SU-DHL-6 (cell line): Measurements from ENCODE around the gene BCL3.

Experiments
- EZH2phosphoT487 ChIP-seq: fragments of 200-600 bp; sonication (generic), shearing (Covaris generic); conservative IDR thresholded peaks from 2 replicates; pipeline ENCODE4 v1.6.1; 2018; ENCODE audit warnings: mild to moderate bottlenecking, antibody characterized with exemption, low read length, moderate library complexity, mixed read lengths
- TF ChIP-seq, protein P1 (sequence below): fragments of 200-600 bp; sonication (generic); IDR thresholded peaks from one replicate; pipeline ENCODE4 v1.5.1; 2017; ENCODE audit warnings: antibody characterized with exemption, mild to moderate bottlenecking, low read length, moderate library complexity; ENCODE audit not compliant: insufficient read depth, poor library complexity, severe bottlenecking

DNA sequence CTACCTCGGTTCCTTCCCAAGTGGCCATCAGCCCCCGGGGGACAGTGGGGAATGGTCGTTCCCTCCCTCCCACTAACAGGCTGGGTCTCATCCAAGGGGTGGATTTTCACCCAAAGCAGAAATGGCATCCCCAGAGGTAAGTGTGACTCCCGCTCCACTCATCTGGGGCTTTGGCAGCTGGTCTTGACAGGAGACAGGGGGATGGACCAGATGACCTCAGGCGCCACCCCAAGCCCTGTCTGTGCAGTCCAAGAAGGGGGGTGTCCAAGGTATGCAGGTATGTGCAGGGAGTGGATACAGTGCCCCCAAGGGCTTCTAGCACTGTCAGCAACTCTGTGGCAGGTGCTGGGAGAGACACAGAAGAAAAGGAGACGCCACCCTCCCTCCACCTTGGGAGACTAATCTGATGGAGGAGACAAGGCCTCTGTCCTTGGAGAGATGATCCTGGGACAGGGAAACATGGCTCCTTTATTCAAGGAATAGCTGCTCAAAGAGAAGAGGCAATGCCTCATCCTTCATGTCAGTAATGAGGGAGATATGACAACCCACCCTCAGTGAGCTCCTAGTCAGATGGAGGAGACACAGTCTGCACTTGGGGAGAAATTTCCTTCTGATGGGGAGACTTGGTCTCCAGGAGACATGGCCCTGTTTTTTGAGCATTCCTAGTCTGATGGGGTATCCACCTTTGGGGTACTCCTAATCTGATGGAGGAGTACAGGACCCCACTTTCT is 41.8 kb upstream of the BCL3 start:
- TF ChIP-seq EZH2phosphoT487, result no peak
- TF ChIP-seq, protein P1, sequence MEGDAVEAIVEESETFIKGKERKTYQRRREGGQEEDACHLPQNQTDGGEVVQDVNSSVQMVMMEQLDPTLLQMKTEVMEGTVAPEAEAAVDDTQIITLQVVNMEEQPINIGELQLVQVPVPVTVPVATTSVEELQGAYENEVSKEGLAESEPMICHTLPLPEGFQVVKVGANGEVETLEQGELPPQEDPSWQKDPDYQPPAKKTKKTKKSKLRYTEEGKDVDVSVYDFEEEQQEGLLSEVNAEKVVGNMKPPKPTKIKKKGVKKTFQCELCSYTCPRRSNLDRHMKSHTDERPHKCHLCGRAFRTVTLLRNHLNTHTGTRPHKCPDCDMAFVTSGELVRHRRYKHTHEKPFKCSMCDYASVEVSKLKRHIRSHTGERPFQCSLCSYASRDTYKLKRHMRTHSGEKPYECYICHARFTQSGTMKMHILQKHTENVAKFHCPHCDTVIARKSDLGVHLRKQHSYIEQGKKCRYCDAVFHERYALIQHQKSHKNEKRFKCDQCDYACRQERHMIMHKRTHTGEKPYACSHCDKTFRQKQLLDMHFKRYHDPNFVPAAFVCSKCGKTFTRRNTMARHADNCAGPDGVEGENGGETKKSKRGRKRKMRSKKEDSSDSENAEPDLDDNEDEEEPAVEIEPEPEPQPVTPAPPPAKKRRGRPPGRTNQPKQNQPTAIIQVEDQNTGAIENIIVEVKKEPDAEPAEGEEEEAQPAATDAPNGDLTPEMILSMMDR, result no peak
